Liver (tissue), 9 donors: Measurements from ENCODE around the gene TRUB2. TPM values are rescaled to one million over a fixed set of nuclear protein-coding genes. Genes with fewer than 3 reads are reported as not detected.

Experiments used
- DNase-seq: peaks from one replicate; pipeline ENCODE4 v3.0.0-alpha.2; 2017; ENCODE audit warnings: low spot score
- H3K27ac ChIP-seq, 2 donors: one replicate each; pipeline ENCODE4 v1.7.0; 2013; ENCODE audit warnings: inconsistent platforms in 2 of 2, low read length in 2 of 2, control low read depth in 1 of 2, low read depth in 1 of 2, mild to moderate bottlenecking in 1 of 2
- H3K27me3 ChIP-seq, 4 donors: one replicate each; pipeline versions ENCODE4 v1.6.1 to v1.7.0; 2013; ENCODE audit warnings: low read length in 3 of 4, inconsistent platforms in 1 of 4, mild to moderate bottlenecking in 1 of 4, moderate library complexity in 1 of 4; ENCODE audit not compliant: control insufficient read depth in 4 of 4, insufficient read depth in 4 of 4
- H3K36me3 ChIP-seq, 4 donors: one replicate each; pipeline versions ENCODE4 v1.6.1 to v1.7.0; 2013; ENCODE audit warnings: low read length in 3 of 4, mild to moderate bottlenecking in 3 of 4, low read depth in 1 of 4, moderate library complexity in 1 of 4; ENCODE audit not compliant: control insufficient read depth in 4 of 4, insufficient read depth in 3 of 4
- H3K4me1 ChIP-seq, 4 donors: one replicate each; pipeline versions ENCODE4 v1.6.1 to v1.7.0; 2013; ENCODE audit warnings: low read length in 3 of 4, mild to moderate bottlenecking in 3 of 4, moderate library complexity in 1 of 4; ENCODE audit not compliant: control insufficient read depth in 4 of 4, insufficient read depth in 4 of 4
- H3K4me3 ChIP-seq, 3 donors: one replicate each; pipeline versions ENCODE4 v1.6.1 to v1.7.0; 2013; ENCODE audit warnings: low read length in 3 of 3, control low read depth in 1 of 3, low read depth in 1 of 3, mild to moderate bottlenecking in 1 of 3
- H3K9ac ChIP-seq, 2 donors: one replicate each; pipeline ENCODE4 v1.7.0; 2013; ENCODE audit warnings: low read length in 2 of 2, mild to moderate bottlenecking in 2 of 2, moderate library complexity in 2 of 2, control low read depth in 1 of 2, low read depth in 1 of 2
- H3K9me3 ChIP-seq, 4 donors: one replicate each; pipeline versions ENCODE4 v1.6.1 to v1.7.0; 2013; ENCODE audit warnings: low read length in 3 of 4; ENCODE audit not compliant: control insufficient read depth in 4 of 4
- EGR1 ChIP-seq, 2 donors: IDR thresholded peaks; 2 replicates each; pipeline ENCODE4 v1.6.1; 2016 to 2018; ENCODE audit warnings: antibody characterized with exemption in 2 of 2, low read depth in 2 of 2
- FOXA2 ChIP-seq: IDR thresholded peaks from 2 replicates; pipeline ENCODE4 v1.6.1; 2016; ENCODE audit warnings: antibody characterized with exemption
- HNF4A ChIP-seq, 2 donors: conservative IDR thresholded peaks; 2 replicates each; pipeline ENCODE4 v1.6.1; 2016; ENCODE audit warnings: antibody characterized with exemption in 2 of 2, mild to moderate bottlenecking in 2 of 2
- HNF4G ChIP-seq: IDR thresholded peaks from 2 replicates; pipeline ENCODE4 v1.6.1; 2016; ENCODE audit warnings: antibody characterized with exemption
- JUND ChIP-seq, 2 donors: IDR thresholded peaks; 2 replicates each; pipeline ENCODE4 v1.6.1; 2016; ENCODE audit warnings: antibody characterized with exemption in 2 of 2
- RXRA ChIP-seq, 2 donors: IDR thresholded peaks; 2 replicates each; pipeline ENCODE4 v1.6.1; 2017 to 2018; ENCODE audit warnings: antibody characterized with exemption in 2 of 2, mild to moderate bottlenecking in 1 of 2
- SP1 ChIP-seq: IDR thresholded peaks from 2 replicates; pipeline ENCODE4 v1.6.1; 2018; ENCODE audit warnings: antibody characterized with exemption, mild to moderate bottlenecking
- TAF1 ChIP-seq: conservative IDR thresholded peaks from 2 replicates; pipeline ENCODE4 v1.6.1; 2016; ENCODE audit warnings: antibody characterized with exemption, mild to moderate bottlenecking
- YY1 ChIP-seq: IDR thresholded peaks from 2 replicates; pipeline ENCODE4 v1.6.1; 2016; ENCODE audit warnings: antibody characterized with exemption, mild to moderate bottlenecking
- WGBS: extraction: QIAGEN DNeasy Blood & Tissue Kit; methylation state at CpG from one replicate; pipeline ENCODE4 v1.1.7; 2013; 5-methylcytosine and 5-hydroxymethylcytosine counted together
- polyA plus RNA-seq, 2 donors: library from polyadenylated mRNA; stranded (reverse) in 1 of 2; unstranded in 1 of 2; fragments of 200-250 nt in 1 of 2; fragments of >200 nt in 1 of 2; fragmentation: Nextera tagmentation in 1 of 2; extraction: Ambion mirVana in 1 of 2; gene quantifications; one replicate each; pipeline versions ENCODE4 v1.2.1 to v1.2.3, GENCODE V29; 2013 to 2015
- total RNA-seq, 2 donors: library from RNA; depleted of rRNA; stranded (reverse); fragments of >200 nt; gene quantifications; one replicate each; pipeline ENCODE4 v1.2.3, GENCODE V29; 2014
- TF ChIP-seq, protein P1 (sequence below): IDR thresholded peaks from 2 replicates; pipeline ENCODE4 v1.6.1; 2016; ENCODE audit warnings: antibody characterized with exemption
- TF ChIP-seq, protein P2 (sequence below): fragments of 150-350 bp; IDR thresholded peaks from 2 replicates; pipeline ENCODE4 v1.5.1; 2017; ENCODE audit warnings: improper control_type of control experiment, low read depth, low read length; ENCODE audit not compliant: missing input control
- TF ChIP-seq, protein P3 (sequence below): IDR thresholded peaks from 2 replicates; pipeline ENCODE4 v1.6.1; 2016; ENCODE audit warnings: antibody characterized with exemption, mild to moderate bottlenecking
- donor health status: healthy.
- donor health status: healthy.
- donor health status: healthy.
- donor health status: healthy.
- donor health status: healthy.

TRUB2 gene
- total and polyA plus RNA-seq, 4 donors = 12.7 to 35.8 (median 19.4) TPM

DNA sequence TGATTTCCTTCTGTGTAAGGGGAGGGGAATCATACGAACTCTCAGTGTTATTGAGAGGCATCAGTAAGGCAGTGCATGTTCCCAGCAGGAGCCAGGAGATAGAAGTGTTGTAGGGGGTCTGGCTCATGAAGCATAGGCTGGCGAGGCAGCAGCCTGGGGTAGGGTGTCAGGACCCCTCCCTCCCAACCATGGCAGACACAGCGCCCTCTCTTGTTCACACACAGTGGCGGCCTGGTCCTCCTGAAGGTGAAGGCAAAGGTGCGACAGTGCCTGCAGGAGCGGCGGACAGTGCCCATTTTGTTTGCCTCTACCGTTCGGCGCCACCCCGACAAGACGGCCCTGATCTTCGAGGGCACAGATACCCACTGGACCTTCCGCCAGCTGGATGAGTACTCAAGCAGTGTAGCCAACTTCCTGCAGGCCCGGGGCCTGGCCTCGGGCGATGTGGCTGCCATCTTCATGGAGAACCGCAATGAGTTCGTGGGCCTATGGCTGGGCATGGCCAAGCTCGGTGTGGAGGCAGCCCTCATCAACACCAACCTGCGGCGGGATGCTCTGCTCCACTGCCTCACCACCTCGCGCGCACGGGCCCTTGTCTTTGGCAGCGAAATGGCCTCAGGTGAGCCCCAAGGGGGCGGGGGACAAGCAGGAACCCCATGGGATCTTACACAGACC lies 22.8 kb upstream of the TRUB2 start:
- Histone ChIP-seq H3K4me1 (peaks cover 0 to 15% (median 9%) of the 10 kb centered on the region in 4 donors), H3K4me3 (no peak overlapping the region), H3K27me3 (no peaks in the 10 kb centered on the region), H3K9me3 (no peaks in the 10 kb centered on the region), H3K27ac (no peak overlapping the region), H3K36me3 (peaks cover 13 to 47% (median 24%) of the 10 kb centered on the region in 4 donors), H3K9ac (no peak overlapping the region)
- WGBS = 97% methylated on average over 28 of the region's 28 CpGs
- TF ChIP-seq HNF4G (no peak), EGR1 (IDR thresholded peaks at IDR 0.05; ENCODE audit: low read depth in 2 of 2) (no peak), FOXA2 (no peak), TAF1 (no peak), JUND (IDR thresholded peaks at IDR 0.05) (no peak), YY1 (no peak), RXRA (IDR thresholded peaks at IDR 0.05) (no peak), HNF4A (conservative IDR thresholded peaks at IDR 0.05) (no peak)
- TF ChIP-seq, protein P1, sequence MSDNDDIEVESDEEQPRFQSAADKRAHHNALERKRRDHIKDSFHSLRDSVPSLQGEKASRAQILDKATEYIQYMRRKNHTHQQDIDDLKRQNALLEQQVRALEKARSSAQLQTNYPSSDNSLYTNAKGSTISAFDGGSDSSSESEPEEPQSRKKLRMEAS = no peak
- TF ChIP-seq, protein P2, sequence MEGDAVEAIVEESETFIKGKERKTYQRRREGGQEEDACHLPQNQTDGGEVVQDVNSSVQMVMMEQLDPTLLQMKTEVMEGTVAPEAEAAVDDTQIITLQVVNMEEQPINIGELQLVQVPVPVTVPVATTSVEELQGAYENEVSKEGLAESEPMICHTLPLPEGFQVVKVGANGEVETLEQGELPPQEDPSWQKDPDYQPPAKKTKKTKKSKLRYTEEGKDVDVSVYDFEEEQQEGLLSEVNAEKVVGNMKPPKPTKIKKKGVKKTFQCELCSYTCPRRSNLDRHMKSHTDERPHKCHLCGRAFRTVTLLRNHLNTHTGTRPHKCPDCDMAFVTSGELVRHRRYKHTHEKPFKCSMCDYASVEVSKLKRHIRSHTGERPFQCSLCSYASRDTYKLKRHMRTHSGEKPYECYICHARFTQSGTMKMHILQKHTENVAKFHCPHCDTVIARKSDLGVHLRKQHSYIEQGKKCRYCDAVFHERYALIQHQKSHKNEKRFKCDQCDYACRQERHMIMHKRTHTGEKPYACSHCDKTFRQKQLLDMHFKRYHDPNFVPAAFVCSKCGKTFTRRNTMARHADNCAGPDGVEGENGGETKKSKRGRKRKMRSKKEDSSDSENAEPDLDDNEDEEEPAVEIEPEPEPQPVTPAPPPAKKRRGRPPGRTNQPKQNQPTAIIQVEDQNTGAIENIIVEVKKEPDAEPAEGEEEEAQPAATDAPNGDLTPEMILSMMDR = no peak
- DNase-seq = no peak

DNA sequence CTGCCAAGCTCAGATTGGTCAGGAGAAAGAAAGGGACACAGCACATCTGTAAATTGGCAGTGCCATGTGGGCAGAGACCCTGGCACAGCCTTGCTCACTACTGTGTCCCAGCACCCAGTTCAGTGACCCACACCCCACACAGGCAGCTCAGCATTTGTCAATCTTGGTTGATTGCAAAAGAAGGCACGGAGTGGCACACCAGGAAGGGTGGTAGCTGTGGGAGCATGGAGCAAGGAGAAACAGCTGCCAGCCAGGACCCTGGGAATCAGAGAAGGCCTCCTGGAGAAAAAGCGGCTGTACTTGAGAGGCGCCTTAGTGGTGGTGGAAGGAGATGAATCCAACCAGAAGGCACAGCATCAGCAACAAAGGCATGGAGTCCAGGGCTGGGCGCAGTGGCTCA lies 21.6 kb upstream of the TRUB2 start:
- no peak for DNase-seq
- no peak overlapping the region for H3K27ac ChIP-seq
- peaks cover 0 to 18% (median 11%) of the 10 kb centered on the region in 4 donors for H3K4me1 ChIP-seq
- no peaks in the 10 kb centered on the region for H3K9me3 ChIP-seq
- H3K9ac ChIP-seq = no peak overlapping the region
- TF ChIP-seq TAF1 = no peak
- TF ChIP-seq SP1 = no peak
- no peak for TF ChIP-seq EGR1 (IDR thresholded peaks at IDR 0.05; ENCODE audit: low read depth in 2 of 2)
- TF ChIP-seq, protein P2 = no peak
- TF ChIP-seq, protein P3, sequence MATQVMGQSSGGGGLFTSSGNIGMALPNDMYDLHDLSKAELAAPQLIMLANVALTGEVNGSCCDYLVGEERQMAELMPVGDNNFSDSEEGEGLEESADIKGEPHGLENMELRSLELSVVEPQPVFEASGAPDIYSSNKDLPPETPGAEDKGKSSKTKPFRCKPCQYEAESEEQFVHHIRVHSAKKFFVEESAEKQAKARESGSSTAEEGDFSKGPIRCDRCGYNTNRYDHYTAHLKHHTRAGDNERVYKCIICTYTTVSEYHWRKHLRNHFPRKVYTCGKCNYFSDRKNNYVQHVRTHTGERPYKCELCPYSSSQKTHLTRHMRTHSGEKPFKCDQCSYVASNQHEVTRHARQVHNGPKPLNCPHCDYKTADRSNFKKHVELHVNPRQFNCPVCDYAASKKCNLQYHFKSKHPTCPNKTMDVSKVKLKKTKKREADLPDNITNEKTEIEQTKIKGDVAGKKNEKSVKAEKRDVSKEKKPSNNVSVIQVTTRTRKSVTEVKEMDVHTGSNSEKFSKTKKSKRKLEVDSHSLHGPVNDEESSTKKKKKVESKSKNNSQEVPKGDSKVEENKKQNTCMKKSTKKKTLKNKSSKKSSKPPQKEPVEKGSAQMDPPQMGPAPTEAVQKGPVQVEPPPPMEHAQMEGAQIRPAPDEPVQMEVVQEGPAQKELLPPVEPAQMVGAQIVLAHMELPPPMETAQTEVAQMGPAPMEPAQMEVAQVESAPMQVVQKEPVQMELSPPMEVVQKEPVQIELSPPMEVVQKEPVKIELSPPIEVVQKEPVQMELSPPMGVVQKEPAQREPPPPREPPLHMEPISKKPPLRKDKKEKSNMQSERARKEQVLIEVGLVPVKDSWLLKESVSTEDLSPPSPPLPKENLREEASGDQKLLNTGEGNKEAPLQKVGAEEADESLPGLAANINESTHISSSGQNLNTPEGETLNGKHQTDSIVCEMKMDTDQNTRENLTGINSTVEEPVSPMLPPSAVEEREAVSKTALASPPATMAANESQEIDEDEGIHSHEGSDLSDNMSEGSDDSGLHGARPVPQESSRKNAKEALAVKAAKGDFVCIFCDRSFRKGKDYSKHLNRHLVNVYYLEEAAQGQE = no peak
- 89% methylated on average over 4 of the region's 4 CpGs for WGBS
- H3K4me3 ChIP-seq = no peak overlapping the region
- H3K27me3 ChIP-seq = no peaks in the 10 kb centered on the region
- peaks cover 9 to 40% (median 24%) of the 10 kb centered on the region in 4 donors for H3K36me3 ChIP-seq
